H9 (cell line): ENCODE measurements around the gene ATP6V1G2. TPM values are rescaled to one million over a fixed set of nuclear protein-coding genes. Genes with fewer than 3 reads are reported as not detected.

Experiments
- DNase-seq: peaks from one replicate; pipeline ENCODE4 v3.0.0-alpha.2; 2017
- H2AFZ ChIP-seq: one replicate; pipeline ENCODE4 v1.6.1; 2013; ENCODE audit warnings: mild to moderate bottlenecking, low read length, control low read depth, moderate library complexity
- H2AK5ac ChIP-seq: 2 replicates; pipeline ENCODE4 v1.6.1; 2013; ENCODE audit warnings: low read length, control low read depth, mixed read lengths; ENCODE audit not compliant: insufficient read length
- H2BK120ac ChIP-seq: one replicate; pipeline ENCODE4 v1.6.1; 2013; ENCODE audit warnings: low read depth, mild to moderate bottlenecking, low read length, control low read depth, inconsistent platforms; ENCODE audit not compliant: poor library complexity, severe bottlenecking
- H2BK12ac ChIP-seq: 2 replicates; pipeline ENCODE4 v1.6.1; 2013; ENCODE audit warnings: low read length, control low read depth, mixed read lengths, low read depth; ENCODE audit not compliant: insufficient read length
- H2BK15ac ChIP-seq: 2 replicates; pipeline ENCODE4 v1.6.1; 2013; ENCODE audit warnings: low read depth, low read length, control low read depth
- H2BK20ac ChIP-seq: one replicate; pipeline ENCODE4 v1.6.1; 2013; ENCODE audit warnings: low read depth, mild to moderate bottlenecking, low read length, control low read depth, inconsistent platforms; ENCODE audit not compliant: poor library complexity, severe bottlenecking
- H2BK5ac ChIP-seq: 2 replicates; pipeline ENCODE4 v1.6.1; 2013; ENCODE audit warnings: low read length, control low read depth, mixed read lengths; ENCODE audit not compliant: insufficient read length
- H3K14ac ChIP-seq: 2 replicates; pipeline ENCODE4 v1.6.1; 2013; ENCODE audit warnings: low read length, control low read depth; ENCODE audit not compliant: insufficient read depth
- H3K18ac ChIP-seq: 2 replicates; pipeline ENCODE4 v1.6.1; 2013; ENCODE audit warnings: low read depth, mild to moderate bottlenecking, mixed read lengths, low read length, control low read depth; ENCODE audit not compliant: insufficient read length
- H3K23ac ChIP-seq: 2 replicates; pipeline ENCODE4 v1.6.1; 2013; ENCODE audit warnings: low read length, control low read depth, mixed read lengths, low read depth; ENCODE audit not compliant: insufficient read length
- H3K23me2 ChIP-seq: 2 replicates; pipeline ENCODE4 v1.6.1; 2013; ENCODE audit warnings: low read depth, mild to moderate bottlenecking, mixed read lengths, low read length, control low read depth; ENCODE audit not compliant: insufficient read length, poor library complexity, severe bottlenecking
- H3K27ac ChIP-seq: 2 replicates; pipeline ENCODE4 v1.5.1; 2013; ENCODE audit warnings: low read length, control low read depth, mixed read lengths, low read depth; ENCODE audit not compliant: insufficient read length
- H3K27me3 ChIP-seq: 2 replicates; pipeline ENCODE4 v1.6.1; 2013; ENCODE audit warnings: low read length, control low read depth, inconsistent platforms; ENCODE audit not compliant: insufficient read depth
- H3K4ac ChIP-seq: 2 replicates; pipeline ENCODE4 v1.6.1; 2013; ENCODE audit warnings: low read depth, mild to moderate bottlenecking, control low read depth, inconsistent platforms, low read length, moderate library complexity
- H3K4me1 ChIP-seq: 2 replicates; pipeline ENCODE4 v1.6.1; 2013; ENCODE audit warnings: low read length, control low read depth, inconsistent platforms; ENCODE audit not compliant: insufficient read depth
- H3K4me2 ChIP-seq: 2 replicates; pipeline ENCODE4 v1.6.1; 2013; ENCODE audit warnings: low read length, control low read depth, mixed read lengths; ENCODE audit not compliant: insufficient read length, insufficient read depth
- H3K56ac ChIP-seq: 2 replicates; pipeline ENCODE4 v1.6.1; 2013; ENCODE audit warnings: low read depth, mild to moderate bottlenecking, mixed read lengths, low read length, control low read depth; ENCODE audit not compliant: insufficient read length
- H3K79me1 ChIP-seq: 2 replicates; pipeline ENCODE4 v1.6.1; 2013; ENCODE audit warnings: low read depth, mild to moderate bottlenecking, moderate library complexity, low read length, control low read depth, inconsistent platforms; ENCODE audit not compliant: insufficient read depth, poor library complexity, severe bottlenecking
- H3K79me2 ChIP-seq: 2 replicates; pipeline ENCODE4 v1.6.1; 2013; ENCODE audit warnings: low read length, control low read depth, inconsistent platforms; ENCODE audit not compliant: insufficient read depth
- H3K9ac ChIP-seq: 2 replicates; pipeline ENCODE4 v1.6.1; 2013; ENCODE audit warnings: low read length, control low read depth, mixed read lengths; ENCODE audit not compliant: insufficient read length; ENCODE audit errors: extremely low read depth
- H3K9me3 ChIP-seq: one replicate; pipeline ENCODE4 v1.6.1; 2013; ENCODE audit warnings: low read depth, low read length, inconsistent platforms; ENCODE audit not compliant: control insufficient read depth
- H3T11ph ChIP-seq: one replicate; pipeline ENCODE4 v1.6.1; 2013; ENCODE audit warnings: mild to moderate bottlenecking, low read length, control low read depth, inconsistent platforms
- H4K20me1 ChIP-seq: one replicate; pipeline ENCODE4 v1.6.1; 2013; ENCODE audit not compliant: control insufficient read depth, insufficient read length, insufficient read depth
- H4K5ac ChIP-seq: 2 replicates; pipeline ENCODE4 v1.6.1; 2013; ENCODE audit warnings: low read depth, mild to moderate bottlenecking, mixed read lengths, low read length, control low read depth; ENCODE audit not compliant: insufficient read length
- H4K8ac ChIP-seq: replicated peaks from 2 replicates; pipeline ENCODE4 v1.6.1; 2013; ENCODE audit warnings: low read length, control low read depth, mixed read lengths, low read depth; ENCODE audit not compliant: insufficient read length
- H4K91ac ChIP-seq: 2 replicates; pipeline ENCODE4 v1.6.1; 2013; ENCODE audit warnings: low read depth, mild to moderate bottlenecking, moderate library complexity, mixed read lengths, low read length, control low read depth; ENCODE audit not compliant: insufficient read length
- H3K27ac Mint-ChIP-seq, 3 experiments: 2 replicates in 2 of 3; 3 replicates in 1 of 3; pipeline ENCODE4 v1.8.0; 2020 to 2021; ENCODE audit warnings: mixed read lengths in 3 of 3, mild to moderate bottlenecking in 1 of 3, moderate library complexity in 1 of 3
- H3K27me3 Mint-ChIP-seq: 2 replicates; pipeline ENCODE4 v1.8.0; 2021; ENCODE audit warnings: low read depth, mild to moderate bottlenecking, moderate library complexity, mixed read lengths
- H3K36me3 Mint-ChIP-seq, 3 experiments: 2 replicates in 2 of 3; 3 replicates in 1 of 3; pipeline ENCODE4 v1.8.0; 2020 to 2021; ENCODE audit warnings: low read depth in 3 of 3, mixed read lengths in 3 of 3; ENCODE audit not compliant: insufficient read depth in 1 of 3
- H3K4me1 Mint-ChIP-seq, 2 experiments: 2 replicates each; pipeline ENCODE4 v1.8.0; 2020; ENCODE audit warnings: mixed read lengths in 2 of 2
- H3K4me3 Mint-ChIP-seq, 2 experiments: 2 replicates in 1 of 2; 3 replicates in 1 of 2; pipeline ENCODE4 v1.8.0; 2020 to 2021; ENCODE audit warnings: mild to moderate bottlenecking in 2 of 2, mixed read lengths in 2 of 2, moderate library complexity in 1 of 2
- H3K9me3 Mint-ChIP-seq, 2 experiments: 2 replicates in 1 of 2; 3 replicates in 1 of 2; pipeline ENCODE4 v1.8.0; 2020; ENCODE audit warnings: mild to moderate bottlenecking in 2 of 2, mixed read lengths in 2 of 2, moderate library complexity in 1 of 2
- CTCF ChIP-seq: fragments of 200-600 bp; sonication (generic); conservative IDR thresholded peaks from 3 replicates; pipeline ENCODE4 v1.8.0; 2021; ENCODE audit warnings: antibody characterized with exemption, mild to moderate bottlenecking
- WGBS: extraction: QIAGEN DNeasy Blood & Tissue Kit; methylation state at CpG from one replicate; pipeline ENCODE4 v1.1.7; 2013; ENCODE audit warnings: missing lambda C conversion rate, low lambda C conversion rate, mixed read lengths; ENCODE audit not compliant: insufficient read length; ENCODE audit errors: extremely low coverage; 5-methylcytosine and 5-hydroxymethylcytosine counted together
- total RNA-seq: library from RNA; stranded (reverse); gene quantifications from 2 replicates; pipeline ENCODE4 v1.2.1, GENCODE V29; 2021

Gene ATP6V1G2
- total RNA-seq, 1 experiment from 2014 or later, result 3.8 TPM

GRCh38 chr6:31495580-31495979 is 50.8 kb downstream of the ATP6V1G2 start:
- H3K9me3 Mint-ChIP-seq, result no peaks in the 10 kb centered on the region; a peak in 2 of 5 replicates
- Histone ChIP-seq H3K23ac (no peak overlapping the region), H3K14ac (no peak overlapping the region), H3K79me1 (peaks cover 3% of the 10 kb centered on the region), H3K18ac (no peak overlapping the region), H3K4me2 (peak overlapping the region; percentile 47), H4K5ac (no peak overlapping the region), H2AFZ (no peak overlapping the region), H3K9me3 (no peaks in the 10 kb centered on the region), H2AK5ac (no peak overlapping the region), H3K4me1 (peaks cover 5% of the 10 kb centered on the region; the same call in 1 of the 2 replicates), H3K27ac (no peak overlapping the region), H3K56ac (no peak overlapping the region), H3K79me2 (no peaks in the 10 kb centered on the region; the same call in 1 of the 2 replicates), H3K4ac (no peak overlapping the region), H4K91ac (no peak overlapping the region), H4K8ac (no peak overlapping the region), H2BK15ac (no peak overlapping the region), H3K27me3 (no peaks in the 10 kb centered on the region; the same call in 1 of the 2 replicates), H2BK20ac (no peak overlapping the region), H2BK120ac (no peak overlapping the region), H2BK5ac (no peak overlapping the region), H3K23me2 (peaks cover 16% of the 10 kb centered on the region), H3K9ac (no peak overlapping the region), H2BK12ac (no peak overlapping the region), H3T11ph (no peak overlapping the region), H4K20me1 (no peaks in the 10 kb centered on the region)
- H3K27ac Mint-ChIP-seq, result no peak overlapping the region
- peaks cover 55% of the 10 kb centered on the region for H3K27me3 Mint-ChIP-seq
- DNase-seq, result no peak
- H3K4me3 Mint-ChIP-seq, result peak overlapping the region; percentile 76 to 91; a peak in 4 of 5 replicates
- no CpG with 5 or more reads among the region's 2 CpGs for WGBS
- H3K36me3 Mint-ChIP-seq, result peaks cover 0 to 2% (median 0%) of the 10 kb centered on the region in 3 experiments; a peak in 2 of 7 replicates
- TF ChIP-seq CTCF, result no peak
- H3K4me1 Mint-ChIP-seq, result peaks cover 45 to 46% of the 10 kb centered on the region in 2 experiments

Other genes with a start within 250 kb of the ATP6V1G2 start
- 68.6 and 70.7 TPM in 2 replicates for gene HLA-B, start 189.4 kb downstream of the ATP6V1G2 start, total RNA-seq
- 8.5 and 8.8 TPM in 2 replicates for gene MICA, start 143.0 kb downstream of the ATP6V1G2 start, total RNA-seq
- 6.2 and 6.8 TPM in 2 replicates for gene MICB, start 48.5 kb downstream of the ATP6V1G2 start, total RNA-seq
- not detected in 2 replicates for gene MCCD1, start 17.6 kb downstream of the ATP6V1G2 start, total RNA-seq
- gene DDX39B, start 4.6 kb downstream of the ATP6V1G2 start, total RNA-seq, result 800 and 813 TPM in 2 replicates
- gene NFKBIL1, start 1.0 kb upstream of the ATP6V1G2 start, total RNA-seq, result 11.8 and 15.1 TPM in 2 replicates
- not detected in 2 replicates for gene LTA, start 25.7 kb upstream of the ATP6V1G2 start, total RNA-seq
- gene TNF, start 29.0 kb upstream of the ATP6V1G2 start, total RNA-seq, result not detected in 2 replicates
- gene LTB, start 35.8 kb upstream of the ATP6V1G2 start, total RNA-seq, result not detected in 2 replicates
- not detected in 2 replicates for gene LST1, start 39.7 kb upstream of the ATP6V1G2 start, total RNA-seq
- gene NCR3, start 46.4 kb upstream of the ATP6V1G2 start, total RNA-seq, result 0.55 and 0.64 TPM in 2 replicates
- 3.2 and 4.2 TPM in 2 replicates for gene AIF1, start 68.6 kb upstream of the ATP6V1G2 start, total RNA-seq
- 381 and 383 TPM in 2 replicates for gene PRRC2A, start 74.1 kb upstream of the ATP6V1G2 start, total RNA-seq
- gene BAG6, start 106.1 kb upstream of the ATP6V1G2 start, total RNA-seq, result 415 and 417 TPM in 2 replicates
- gene APOM, start 109.3 kb upstream of the ATP6V1G2 start, total RNA-seq, result 3.6 and 3.9 TPM in 2 replicates
- gene C6orf47, start 114.2 kb upstream of the ATP6V1G2 start, total RNA-seq, result 18.4 and 19.0 TPM in 2 replicates
- 23.9 and 26.8 TPM in 2 replicates for gene GPANK1, start 118.4 kb upstream of the ATP6V1G2 start, total RNA-seq
- gene CSNK2B, start 119.5 kb upstream of the ATP6V1G2 start, total RNA-seq, result 178 and 187 TPM in 2 replicates
- 21.3 and 21.6 TPM in 2 replicates for gene LY6G5B, start 123.4 kb upstream of the ATP6V1G2 start, total RNA-seq
- gene LY6G5C, start 134.5 kb upstream of the ATP6V1G2 start, total RNA-seq, result 1.8 and 2.2 TPM in 2 replicates
- gene ABHD16A, start 156.7 kb upstream of the ATP6V1G2 start, total RNA-seq, result 32.9 and 34.4 TPM in 2 replicates
- gene LY6G6F, start 160.3 kb upstream of the ATP6V1G2 start, total RNA-seq, result not detected in 2 replicates
- gene LY6G6D, start 168.7 kb upstream of the ATP6V1G2 start, total RNA-seq, result not detected in 2 replicates
- gene LY6G6C, start 175.1 kb upstream of the ATP6V1G2 start, total RNA-seq, result 0.24 TPM in 1 of 2 replicates, not detected in the other
- not detected in 2 replicates for gene MPIG6B, start 176.8 kb upstream of the ATP6V1G2 start, total RNA-seq
- gene DDAH2, start 182.7 kb upstream of the ATP6V1G2 start, total RNA-seq, result 70.5 and 73.2 TPM in 2 replicates
- gene CLIC1, start 189.9 kb upstream of the ATP6V1G2 start, total RNA-seq, result 265 and 266 TPM in 2 replicates
- gene MSH5, start 193.4 kb upstream of the ATP6V1G2 start, total RNA-seq, result 21.5 and 22.4 TPM in 2 replicates
- 3.2 and 4.3 TPM in 2 replicates for gene SAPCD1, start 216.0 kb upstream of the ATP6V1G2 start, total RNA-seq
- gene VWA7, start 230.7 kb upstream of the ATP6V1G2 start, total RNA-seq, result 2.5 TPM in 2 replicates
- gene VARS1, start 249.1 kb upstream of the ATP6V1G2 start, total RNA-seq, result 148 and 154 TPM in 2 replicates